NCI-H82 treated with DMSO at 0.1 percent for 48 hours (cell line): Measurements from ENCODE around the gene IFNA2.
"Not testable (repeated sequence)": the region's sequence is repeated elsewhere in the genome, so short reads cannot be mapped to it uniquely, and the experiment has no call there.

ENCODE experiments used
- DNase-seq: peaks from one replicate; lab custom pipeline; 2025; ENCODE audit not compliant: unreplicated experiment; lab: John Stamatoyannopoulos, UW

The IFNA2 gene

DNA sequence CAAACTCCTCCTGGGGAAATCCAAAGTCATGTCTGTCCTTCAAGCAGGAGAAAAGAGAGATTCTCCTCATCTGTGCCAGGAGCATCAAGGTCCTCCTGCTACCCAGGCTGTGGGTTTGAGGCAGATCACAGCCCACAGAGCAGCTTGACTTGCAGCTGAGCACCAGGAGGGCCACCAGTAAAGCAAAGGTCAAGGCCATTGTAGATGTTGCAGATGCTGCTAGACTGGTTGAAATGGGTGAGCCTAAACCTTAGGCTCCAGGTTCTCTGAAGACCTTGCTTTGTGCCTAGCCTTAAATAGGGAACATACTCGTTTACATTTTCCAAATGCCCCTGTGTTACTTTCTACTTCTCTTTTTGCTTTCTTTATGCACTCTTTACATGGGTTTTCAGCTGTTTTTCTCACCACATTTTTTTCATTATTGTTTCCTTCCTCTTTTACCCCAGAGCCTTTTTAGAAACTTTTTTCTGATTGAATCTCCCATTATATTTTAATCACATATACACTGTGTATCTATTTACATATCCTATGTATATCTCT is at the start of gene IFNA2:
TSS of gene IFNA2 (minus strand) at position 268 of the 540 bp plus-strand sequence. CDS start at position 199, 69 bp downstream.
- DNase-seq = no peak

- not testable (repeated sequence) for DNase-seq
Observed at GRCh38 chr9:21435015-21435383, 49.8 kb upstream of the IFNA2 start.

GRCh38 chr9:21434202-21435014 is 49.2 kb upstream of the IFNA2 start:
- peak; percentile 82 for DNase-seq

DNA sequence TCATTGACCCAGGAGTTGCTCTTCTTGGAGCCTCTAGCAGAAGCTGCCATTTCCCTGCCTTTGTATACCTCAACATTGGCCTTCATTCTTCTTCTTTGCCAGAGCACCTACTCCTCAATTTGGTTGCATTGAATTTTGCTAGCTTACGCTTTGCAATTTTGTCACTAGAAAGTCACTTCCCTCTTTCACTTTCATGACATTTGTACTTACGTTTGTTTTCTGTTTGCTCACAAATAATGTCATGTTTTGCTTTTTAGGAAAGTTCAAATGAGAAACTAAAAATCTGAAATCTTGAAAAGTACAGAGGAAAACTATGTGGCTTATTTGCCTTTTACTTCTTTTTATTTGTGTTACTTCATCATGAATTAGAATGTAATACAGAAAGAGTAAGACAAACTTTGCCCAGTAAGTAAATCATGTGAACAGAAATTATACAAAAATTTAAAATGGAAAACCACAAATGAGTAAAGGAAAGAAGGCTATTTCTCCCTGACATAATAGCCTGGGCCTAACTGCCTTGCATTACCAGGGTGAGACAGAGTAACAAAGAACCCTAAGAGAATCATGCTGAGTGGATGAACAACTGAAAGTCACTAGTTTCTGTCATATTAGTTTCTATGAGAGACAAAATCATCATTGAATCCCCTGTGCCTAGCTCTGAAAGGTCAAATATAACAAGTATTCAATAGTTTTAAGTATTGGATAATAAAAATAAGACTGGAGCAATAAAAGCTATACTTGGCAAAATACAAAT is 47.7 kb upstream of the IFNA2 start:
- no peak for DNase-seq

DNA sequence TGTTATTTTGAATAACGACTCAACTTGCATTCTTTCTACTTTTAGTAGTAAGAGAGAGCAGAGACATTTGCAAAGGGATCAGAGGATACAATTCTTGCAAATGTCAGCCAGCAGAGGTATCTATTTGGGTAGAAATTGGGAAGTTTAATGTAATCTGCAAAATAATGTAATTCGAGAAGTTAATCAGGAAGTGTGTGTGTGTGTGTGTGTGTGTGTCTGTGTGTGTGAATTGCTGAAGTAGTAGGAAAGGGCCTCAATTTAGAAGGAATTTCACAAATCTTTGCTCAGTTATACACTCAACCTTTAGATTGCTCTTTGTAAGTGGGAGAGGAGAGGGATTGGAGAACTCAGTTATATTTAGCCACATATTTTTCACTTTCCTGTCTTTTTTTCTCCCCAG is 44.0 kb upstream of the IFNA2 start:
- no peak for DNase-seq

DNA sequence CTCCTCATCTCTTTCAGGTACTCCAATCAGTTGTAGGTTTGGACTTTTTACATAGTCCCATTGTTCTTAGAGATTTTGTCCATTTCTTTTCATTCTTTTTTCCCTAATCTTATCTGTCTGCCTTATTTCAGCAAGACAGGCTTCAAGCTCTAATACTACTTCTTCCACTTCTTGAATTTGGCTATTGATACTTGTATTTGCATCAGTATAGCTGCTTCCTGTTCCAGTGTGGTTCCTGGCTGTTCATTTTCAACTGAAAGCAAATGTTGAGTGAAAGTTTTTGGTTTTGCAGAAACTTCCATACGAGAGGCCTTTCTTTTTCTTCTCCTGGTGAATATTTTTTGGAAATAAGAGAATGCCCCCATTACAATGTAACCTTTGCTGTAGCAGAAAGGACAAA is 43.0 kb upstream of the IFNA2 start:
- DNase-seq = no peak

DNA sequence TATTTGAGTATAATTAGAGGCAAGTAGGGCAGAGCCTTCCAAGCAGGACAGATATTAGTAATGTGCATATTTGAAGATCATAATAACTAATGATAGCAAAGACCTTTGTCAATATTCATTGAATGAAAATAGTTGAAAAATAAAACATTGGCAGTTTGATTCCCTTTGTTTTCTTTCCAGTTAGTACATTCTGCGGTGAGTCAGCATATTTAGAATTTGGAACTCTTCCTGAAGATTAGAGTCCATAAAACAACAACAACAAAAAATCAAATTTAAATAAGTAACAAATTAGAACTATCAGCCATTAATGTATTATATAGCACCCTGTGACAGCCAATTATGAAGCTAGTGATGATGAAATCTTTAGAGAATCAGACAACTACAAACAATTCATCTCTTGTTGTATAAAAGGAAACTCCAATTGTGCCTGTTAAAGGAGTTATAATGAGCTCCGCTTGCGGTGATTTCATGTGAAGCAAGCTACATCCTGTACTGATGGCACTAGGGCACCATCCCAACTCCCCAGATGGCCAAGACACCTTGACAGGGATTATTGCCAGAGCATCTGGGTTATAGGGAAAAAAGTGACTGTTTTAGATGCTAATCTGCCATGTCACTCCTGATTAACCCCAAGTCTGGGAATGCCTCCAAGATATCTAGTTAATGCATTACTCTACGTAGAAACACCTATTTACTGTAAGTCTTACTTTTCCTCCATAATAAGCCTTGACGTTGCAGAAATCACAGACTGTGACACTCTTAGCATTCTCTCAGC is 30.5 kb upstream of the IFNA2 start:
- peak; percentile 59 for DNase-seq

DNA sequence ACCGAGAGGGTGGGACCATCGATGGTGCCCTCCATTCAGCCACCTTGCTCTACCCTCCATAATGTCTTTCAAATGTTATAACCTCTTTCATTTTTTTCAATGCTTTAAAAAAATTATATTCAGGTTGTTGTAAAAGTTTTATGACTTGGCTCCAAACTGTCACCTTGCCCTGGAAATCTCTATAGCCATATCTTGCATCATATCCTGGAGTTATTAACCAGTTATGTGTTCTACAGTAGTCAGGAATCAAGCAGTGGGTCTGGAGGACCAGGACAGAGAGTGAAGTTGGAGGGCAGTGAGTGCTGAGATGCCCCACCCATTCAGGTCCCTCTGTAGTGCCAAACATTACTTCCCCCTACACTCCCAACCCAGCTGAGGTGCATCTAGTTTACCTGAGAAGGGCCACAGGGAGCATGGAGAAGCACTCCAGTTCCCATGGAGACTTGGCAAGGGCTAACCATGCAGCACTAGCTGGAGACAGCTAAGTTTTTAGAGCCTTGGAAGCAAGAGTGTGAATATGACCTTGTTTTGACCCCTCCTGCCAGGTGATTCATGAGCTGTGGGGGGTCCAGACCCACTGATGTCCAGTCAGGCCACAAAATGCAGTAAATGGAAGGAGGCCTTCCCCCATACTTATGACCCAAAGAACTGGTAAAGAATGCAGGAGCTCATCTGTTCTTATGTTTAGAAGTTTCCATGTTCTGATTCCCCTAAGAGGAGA is 29.2 kb upstream of the IFNA2 start:
- DNase-seq = no peak

DNA sequence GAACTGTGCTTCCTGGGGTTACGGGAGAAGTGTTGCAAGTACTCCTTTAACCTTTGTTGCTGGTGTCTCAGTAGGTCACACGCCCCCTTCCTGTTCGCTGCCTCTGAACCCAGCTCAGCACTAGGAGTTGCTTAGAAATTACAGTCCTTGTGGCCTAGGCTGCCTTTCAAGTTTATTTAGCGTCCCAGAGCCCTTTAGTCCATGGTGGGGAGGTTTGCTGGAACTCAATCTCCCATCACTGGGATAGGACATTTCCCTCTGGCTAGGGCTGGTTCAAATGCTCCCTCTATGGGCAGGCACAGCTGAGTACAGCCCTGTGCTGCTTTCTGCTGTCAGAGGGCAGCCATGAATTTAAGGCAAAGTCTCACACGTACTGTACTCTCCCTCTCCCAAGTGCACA is 28.4 kb upstream of the IFNA2 start:
- no peak for DNase-seq

DNA sequence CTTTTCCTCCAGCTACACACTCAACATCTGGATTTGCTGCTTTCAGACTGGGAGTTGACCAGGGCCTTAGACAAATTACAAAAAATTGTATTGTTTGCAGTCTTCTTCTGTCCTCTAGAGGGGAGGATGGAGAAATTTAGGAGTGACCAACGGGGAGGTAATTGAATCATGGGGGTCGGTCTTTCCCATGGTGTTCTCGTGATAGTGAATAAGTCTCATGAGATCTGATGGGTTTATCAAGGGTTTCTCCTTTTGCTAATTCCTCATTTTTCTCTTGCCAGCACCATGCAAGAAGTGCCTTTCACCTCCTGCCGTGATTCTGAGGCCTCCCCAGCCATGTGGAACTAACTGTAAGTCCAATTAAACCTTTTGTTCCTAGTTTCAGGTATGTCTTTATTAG is 28.0 kb upstream of the IFNA2 start:
- no peak for DNase-seq

- no peak for DNase-seq
Observed at GRCh38 chr9:21412107-21412506, 26.9 kb upstream of the IFNA2 start.

GRCh38 chr9:21408817-21409216 is 23.6 kb upstream of the IFNA2 start, which contains the start of gene IFNA8:
IFNA8 (plus strand) TSS chr9:21409117; CDS start chr9:21409177, 60 bp downstream.
- DNase-seq = no peak

GRCh38 chr9:21404146-21404545 is 18.9 kb upstream of the IFNA2 start:
- no peak for DNase-seq

GRCh38 chr9:21402386-21403251 is 17.4 kb upstream of the IFNA2 start:
- no peak for DNase-seq

GRCh38 chr9:21399956-21400355 is 14.8 kb upstream of the IFNA2 start:
- DNase-seq = no peak

- no peak for DNase-seq
Observed at GRCh38 chr9:21398955-21399489, 13.8 kb upstream of the IFNA2 start.

DNA sequence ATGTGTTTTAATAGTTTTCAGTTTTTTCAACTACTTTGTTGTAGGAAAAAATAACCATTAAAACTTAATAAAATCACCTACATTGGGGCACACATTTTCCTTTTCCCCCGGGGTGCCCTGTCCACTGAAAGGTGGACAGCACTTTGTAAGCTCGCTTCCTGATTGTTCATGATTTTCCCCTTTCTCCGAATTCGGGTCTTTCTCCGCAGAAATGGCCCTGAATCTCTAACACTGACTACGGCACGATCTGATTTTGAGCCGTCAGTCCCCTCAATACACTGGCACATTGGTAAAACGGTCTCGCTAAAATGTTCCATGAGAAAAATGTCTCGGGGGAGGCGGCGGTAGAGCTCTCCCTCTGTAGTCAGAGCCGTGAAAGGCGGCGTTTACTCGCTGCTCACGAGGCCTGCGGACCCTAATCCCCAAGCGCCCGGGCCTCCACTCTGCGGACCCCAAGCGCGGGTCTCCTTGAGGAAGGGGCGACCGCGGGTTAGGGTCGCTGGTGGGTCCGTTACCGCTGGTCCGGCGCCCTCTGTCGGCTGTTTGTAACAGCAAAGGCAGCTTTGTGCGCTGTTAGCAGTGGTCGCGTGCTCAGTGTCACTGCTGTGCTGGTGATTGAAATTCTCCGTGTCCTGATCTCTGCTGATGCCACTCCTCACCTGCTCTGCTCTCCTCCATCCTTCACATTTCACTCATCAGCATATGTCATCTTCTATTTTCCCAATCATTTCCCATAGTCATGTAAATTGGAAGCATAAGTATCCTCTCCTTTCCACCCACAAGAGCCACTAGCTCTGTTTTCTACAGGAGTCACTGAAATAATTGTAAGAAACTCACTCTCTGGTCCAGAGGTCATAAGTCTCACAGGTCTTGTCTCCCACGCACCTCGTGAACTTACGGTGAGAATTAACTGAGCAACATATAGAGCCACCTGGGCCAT is 10.8 kb upstream of the IFNA2 start:
- DNase-seq = peak; percentile 6

DNA sequence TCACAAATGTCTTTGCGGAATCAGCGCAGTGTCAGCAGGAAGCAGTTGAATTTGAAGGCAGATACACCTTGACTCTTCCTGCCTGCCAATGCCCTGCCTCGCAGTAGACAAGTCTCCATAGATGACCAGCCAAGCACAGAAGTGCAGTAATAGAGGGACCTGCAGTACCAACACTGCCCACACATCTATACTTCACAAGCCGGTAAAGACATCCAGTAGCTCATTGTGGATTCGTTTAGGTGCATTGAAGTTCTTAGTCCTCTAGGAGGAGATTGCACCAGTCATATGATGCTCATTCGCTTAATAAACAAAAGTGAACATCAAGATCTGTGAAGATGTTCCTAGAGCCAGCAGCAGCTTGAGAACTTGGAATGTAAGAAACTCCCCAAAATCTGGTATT is 7.1 kb upstream of the IFNA2 start:
- no peak for DNase-seq
